SHP77 treated with DMSO at 0.1 percent for 48 hours (cell line): ENCODE data around the gene TMEM263.
A peak's percentile ranks its signal among the peaks of the same experiment; 100 is the strongest.
"Not testable (repeated sequence)": the region's sequence is repeated elsewhere in the genome, so short reads cannot be mapped to it uniquely, and the experiment has no call there.

Experiments
- DNase-seq: peaks from one replicate; lab custom pipeline; 2025; lab: John Stamatoyannopoulos, UW

TMEM263 gene

GRCh38 chr12:106955377-106956047 lies at the start of gene TMEM263:
TSS of gene TMEM263 (plus strand) at chr12:106955907. CDS start at chr12:106967117, 11,210 bp downstream.
- peak; percentile 78 for DNase-seq

GRCh38 chr12:106906715-106907114 lies 49.0 kb upstream of the TMEM263 start:
- DNase-seq, result no peak

GRCh38 chr12:106907411-106907810 lies 48.3 kb upstream of the TMEM263 start:
- DNase-seq, result no peak

GRCh38 chr12:106907846-106908245 lies 47.9 kb upstream of the TMEM263 start:
- DNase-seq, result no peak

GRCh38 chr12:106908561-106908960 lies 47.1 kb upstream of the TMEM263 start:
- DNase-seq, result no peak

- DNase-seq, result no peak
Observed at GRCh38 chr12:106910202-106910601, 45.5 kb upstream of the TMEM263 start.

- no peak for DNase-seq
Observed at GRCh38 chr12:106911581-106911980, 44.1 kb upstream of the TMEM263 start.

GRCh38 chr12:106913456-106913855 lies 42.3 kb upstream of the TMEM263 start:
- no peak for DNase-seq

GRCh38 chr12:106914796-106915634 lies 40.7 kb upstream of the TMEM263 start:
- DNase-seq, result no peak

- DNase-seq, result no peak
Observed at GRCh38 chr12:106915635-106916026, 40.1 kb upstream of the TMEM263 start.

GRCh38 chr12:106917503-106917902 lies 38.2 kb upstream of the TMEM263 start:
- DNase-seq, result no peak

GRCh38 chr12:106918746-106919145 lies 37.0 kb upstream of the TMEM263 start:
- peak; percentile 75 for DNase-seq

- DNase-seq, result peak; percentile 22
Observed at GRCh38 chr12:106919910-106920544, 35.7 kb upstream of the TMEM263 start.

GRCh38 chr12:106921976-106922375 lies 33.7 kb upstream of the TMEM263 start:
- not testable (repeated sequence) for DNase-seq

- not testable (repeated sequence) for DNase-seq
Observed at GRCh38 chr12:106923594-106923993, 32.1 kb upstream of the TMEM263 start.

- DNase-seq, result no peak
Observed at GRCh38 chr12:106924268-106924861, 31.3 kb upstream of the TMEM263 start.

- DNase-seq, result no peak
Observed at GRCh38 chr12:106926657-106927056, 29.1 kb upstream of the TMEM263 start.

- no peak for DNase-seq
Observed at GRCh38 chr12:106934277-106934676, 21.4 kb upstream of the TMEM263 start.

- DNase-seq, result no peak
Observed at GRCh38 chr12:106941481-106942156, 14.1 kb upstream of the TMEM263 start.

- DNase-seq, result no peak
Observed at GRCh38 chr12:106942775-106943174, 12.9 kb upstream of the TMEM263 start.

- no peak for DNase-seq
Observed at GRCh38 chr12:106945261-106945851, 10.4 kb upstream of the TMEM263 start.
